Measurements from ENCODE around the gene CACNA1A. TPM values are rescaled to one million over a fixed set of nuclear protein-coding genes. Genes with fewer than 3 reads are reported as not detected.

Gene CACNA1A
- total and polyA plus RNA-seq, 11 donors: 0.17 to 1.2 (median 0.67) TPM

GRCh38 chr19:13493516-13494310 is 12.6 kb downstream of the CACNA1A start:
- Histone ChIP-seq H3K4me3 (no peak overlapping the region), H3K27me3 (peaks cover 0 to 30% (median 0%) of the 10 kb centered on the region in 9 donors), H3K9me3 (peaks cover 0 to 5% (median 0%) of the 10 kb centered on the region in 12 donors), H3K4me1 (no peaks in the 10 kb centered on the region), H3K36me3 (no peaks in the 10 kb centered on the region), H3K27ac (no peak overlapping the region)
- 80 to 82% (median 81%) methylated on average over 1 of the region's 1 CpG for WGBS, 4 donors
- intact Hi-C loops (cut with DNase I): no loop called here
- no peak for DNase-seq
- TF ChIP-seq, protein P1, sequence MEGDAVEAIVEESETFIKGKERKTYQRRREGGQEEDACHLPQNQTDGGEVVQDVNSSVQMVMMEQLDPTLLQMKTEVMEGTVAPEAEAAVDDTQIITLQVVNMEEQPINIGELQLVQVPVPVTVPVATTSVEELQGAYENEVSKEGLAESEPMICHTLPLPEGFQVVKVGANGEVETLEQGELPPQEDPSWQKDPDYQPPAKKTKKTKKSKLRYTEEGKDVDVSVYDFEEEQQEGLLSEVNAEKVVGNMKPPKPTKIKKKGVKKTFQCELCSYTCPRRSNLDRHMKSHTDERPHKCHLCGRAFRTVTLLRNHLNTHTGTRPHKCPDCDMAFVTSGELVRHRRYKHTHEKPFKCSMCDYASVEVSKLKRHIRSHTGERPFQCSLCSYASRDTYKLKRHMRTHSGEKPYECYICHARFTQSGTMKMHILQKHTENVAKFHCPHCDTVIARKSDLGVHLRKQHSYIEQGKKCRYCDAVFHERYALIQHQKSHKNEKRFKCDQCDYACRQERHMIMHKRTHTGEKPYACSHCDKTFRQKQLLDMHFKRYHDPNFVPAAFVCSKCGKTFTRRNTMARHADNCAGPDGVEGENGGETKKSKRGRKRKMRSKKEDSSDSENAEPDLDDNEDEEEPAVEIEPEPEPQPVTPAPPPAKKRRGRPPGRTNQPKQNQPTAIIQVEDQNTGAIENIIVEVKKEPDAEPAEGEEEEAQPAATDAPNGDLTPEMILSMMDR (IDR thresholded peaks at IDR 0.05): no peak
- TF ChIP-seq POLR2A (IDR thresholded peaks at IDR 0.05): no peak
- no peak for ATAC-seq

DNA sequence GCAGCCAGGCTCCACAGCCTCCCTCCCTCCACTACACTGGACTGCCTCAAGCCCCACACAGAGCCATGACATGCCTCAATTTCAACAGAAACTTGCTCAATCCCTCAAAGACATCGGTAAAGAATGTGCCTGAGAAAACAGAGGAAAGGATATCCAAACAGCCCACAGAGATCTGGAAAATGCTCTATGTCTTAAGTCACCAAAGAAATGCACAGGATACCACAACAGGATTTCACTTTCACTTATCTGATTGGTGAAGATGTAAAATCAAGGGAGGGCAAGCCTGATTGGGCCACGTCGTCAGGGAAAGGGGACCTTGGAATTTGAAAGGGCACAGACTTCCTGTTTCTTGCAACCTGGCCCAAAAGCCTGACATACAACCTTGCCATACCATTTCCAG is 14.2 kb downstream of the CACNA1A start:
- 19 to 29% (median 22%) methylated on average over 3 of the region's 3 CpGs for WGBS, 4 donors
- peaks cover 0 to 37% (median 0%) of the 10 kb centered on the region in 9 donors for H3K27me3 ChIP-seq
- no peak for DNase-seq

DNA sequence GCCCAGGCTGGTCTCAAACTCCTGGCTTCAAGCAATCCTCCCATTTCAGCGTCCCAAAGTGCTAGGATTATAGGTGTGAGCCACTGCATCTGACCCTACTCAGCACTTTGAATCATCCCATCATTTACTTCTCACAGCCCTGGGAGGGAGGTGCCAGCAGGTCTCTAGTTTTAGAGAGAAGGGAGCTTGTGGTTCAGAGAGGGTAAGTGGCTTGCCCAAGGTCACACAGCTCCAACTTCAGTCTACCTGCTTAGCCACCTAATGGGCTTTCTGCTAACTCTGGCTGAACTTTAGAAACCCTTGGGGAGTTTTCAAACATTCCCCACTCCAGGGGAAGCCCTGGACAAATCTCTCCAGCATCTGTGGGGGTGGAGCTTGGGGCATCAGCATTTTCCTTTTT is 18.3 kb downstream of the CACNA1A start:
- Histone ChIP-seq H3K9me3 (peaks cover 0 to 8% (median 0%) of the 10 kb centered on the region in 12 donors), H3K36me3 (no peaks in the 10 kb centered on the region), H3K4me3 (no peak overlapping the region), H3K4me1 (no peaks in the 10 kb centered on the region), H3K27me3 (peaks cover 0 to 26% (median 0%) of the 10 kb centered on the region in 9 donors), H3K27ac (no peak overlapping the region)
- intact Hi-C loops (cut with DNase I): no loop called here
- no peak for ATAC-seq
- 79 to 100% (median 88%) methylated on average over 1 of the region's 1 CpG for WGBS, 4 donors
- TF ChIP-seq, protein P1 (IDR thresholded peaks at IDR 0.05): no peak
- TF ChIP-seq POLR2A (IDR thresholded peaks at IDR 0.05): no peak
- DNase-seq: no peak

More for the DNA sequence above, 14.2 kb downstream of the CACNA1A start:
- no peaks in the 10 kb centered on the region for H3K36me3 ChIP-seq
- no peak for ATAC-seq
- TF ChIP-seq POLR2A (IDR thresholded peaks at IDR 0.05): no peak
- TF ChIP-seq, protein P1 (IDR thresholded peaks at IDR 0.05): no peak
- no peak overlapping the region for H3K27ac ChIP-seq
- H3K4me1 ChIP-seq: no peaks in the 10 kb centered on the region
- H3K9me3 ChIP-seq: peaks cover 0 to 5% (median 0%) of the 10 kb centered on the region in 12 donors
- no peak overlapping the region for H3K4me3 ChIP-seq
- intact Hi-C loops (cut with DNase I): no loop called here

- Histone ChIP-seq H3K36me3 (no peaks in the 10 kb centered on the region), H3K27ac (no peak overlapping the region), H3K4me1 (no peaks in the 10 kb centered on the region), H3K27me3 (peaks cover 0 to 10% (median 0%) of the 10 kb centered on the region in 9 donors), H3K9me3 (peaks cover 0 to 9% (median 0%) of the 10 kb centered on the region in 12 donors), H3K4me3 (no peak overlapping the region)
- TF ChIP-seq, protein P1 (IDR thresholded peaks at IDR 0.05): no peak
- TF ChIP-seq POLR2A (IDR thresholded peaks at IDR 0.05): no peak
- ATAC-seq: no peak
- no peak for DNase-seq
- 81 to 90% (median 85%) methylated on average over 1 of the region's 1 CpG for WGBS, 4 donors
- intact Hi-C loops (cut with DNase I): no loop called here
These were observed 22.1 kb downstream of the CACNA1A start for GRCh38 chr19:13484166-13484565.

All from heart left ventricle (tissue), 16 donors.